Heart right ventricle (tissue), 16 donors: Measurements from ENCODE around the gene DCAF12. TPM values are rescaled to one million over a fixed set of nuclear protein-coding genes. Genes with fewer than 3 reads are reported as not detected.

Experiments used
- ATAC-seq, 8 donors: fragments of 200-7000 bp; cut with Tn5 transposase; one replicate each; pipeline ENCODE4 v1.9.1; 2020; ENCODE audit warnings: mild to moderate bottlenecking in 8 of 8, moderate library complexity in 8 of 8, moderate number of reproducible peaks in 1 of 8
- DNase-seq, 2 donors: peaks; one replicate each; pipeline ENCODE4 v3.0.0-alpha.2; 2020
- H3K27ac ChIP-seq, 10 donors: fragments of 200-600 bp; sonication (generic) in 2 of 10; one replicate each; pipeline versions ENCODE4 v1.5.0 to v1.8.0; 2020 to 2022; ENCODE audit warnings: mild to moderate bottlenecking in 3 of 10
- H3K27me3 ChIP-seq, 7 donors: fragments of 200-600 bp; one replicate each; pipeline ENCODE4 v1.8.0; 2021 to 2022; ENCODE audit warnings: mild to moderate bottlenecking in 2 of 7
- H3K36me3 ChIP-seq, 9 donors: fragments of 200-600 bp; sonication (generic) in 1 of 9; one replicate each; pipeline versions ENCODE4 v1.5.0 to v1.8.0; 2020 to 2022; ENCODE audit warnings: mild to moderate bottlenecking in 2 of 9
- H3K4me1 ChIP-seq, 9 donors: fragments of 200-600 bp; sonication (generic) in 1 of 9; one replicate each; pipeline versions ENCODE4 v1.5.0 to v1.8.0; 2020 to 2022; ENCODE audit warnings: mild to moderate bottlenecking in 4 of 9
- H3K4me3 ChIP-seq, 10 donors: fragments of 200-600 bp; sonication (generic) in 2 of 10; one replicate each; pipeline versions ENCODE4 v1.5.0 to v1.8.0; 2020 to 2022; ENCODE audit warnings: mild to moderate bottlenecking in 7 of 10, moderate library complexity in 2 of 10
- H3K9me3 ChIP-seq, 11 donors: fragments of 200-600 bp in 10 of 11; sonication (generic) in 2 of 11; one replicate each; pipeline versions ENCODE4 v1.5.0 to v1.8.0; 2013 to 2022; ENCODE audit warnings: mild to moderate bottlenecking in 2 of 11, control low read depth in 1 of 11, moderate library complexity in 1 of 11
- WGBS, 2 donors: extraction: QIAGEN DNeasy Blood & Tissue Kit; methylation state at CpG; one replicate each; pipeline ENCODE4 v1.1.7; 2013; ENCODE audit warnings: inconsistent platforms in 1 of 2; 5-methylcytosine and 5-hydroxymethylcytosine counted together
- intact Hi-C, 10 donors: fragments of 100-400 bp; cut with DNase I; formaldehyde crosslinking; loops; one replicate each; pipeline versions ENCODE4 v1.11.1 to v1.14.2; 2022
- polyA plus RNA-seq, 2 donors: library from polyadenylated mRNA; stranded (reverse); fragments of 200-250 nt; gene quantifications; one replicate each; pipeline ENCODE4 v1.2.3, GENCODE V29; 2013
- total RNA-seq, 10 donors: library from RNA; stranded (reverse); fragmentation: NEBNext Ultra II Directional in 3 of 10; extraction: Animal tissue kit (Norgen Biotek cat#: 25700) in 3 of 10; gene quantifications; one replicate each; pipeline versions ENCODE4 v1.2.1 to v1.2.4, GENCODE V29; 2021 to 2023
- TF ChIP-seq, protein P1 (sequence below), 9 donors: fragments of 200-600 bp; sonication (generic) in 2 of 9; IDR thresholded peaks; one replicate each; pipeline versions ENCODE4 v1.5.0 to v1.8.0; 2021 to 2022; ENCODE audit warnings: antibody characterized with exemption in 9 of 9, mild to moderate bottlenecking in 5 of 9, moderate library complexity in 1 of 9
- donor health status: Arrhythmogenic right ventricular cardiomyopathy.
- donor health status: ischemic (EF 13 %, LVEDD 7.1; RV severe dilation, severe dysfunction).
- donor health status: healthy with polysubstance abuse.
- donor health status: DM: no; HTN: yes; CAD: no.
- donor health status: DM: no; HTN: no; CAD: no.
- donor health status: ischemic (EF 25% LVEDD 6.9; RV normal size, moderate dysfunction).
- donor health status: ischemic (EF 25% LVEDD 5.7; RV mildly dilated, moderate dysfunction).
- donor health status: healthy.
- donor health status: DM: yes; HTN: yes; CAD: no.
- donor health status: Ischemic cardiomyopathy.
- donor health status: ischemic (EF 35%, LVEDD 5.7; RV mildly dilated, moderate dysfunction).
- donor health status: nonischemic (EF 11% LVEDD 7.7; RV severe dilation, severe dysfunction).
- donor health status: DM: yes; HTN: yes; CAD: no.
- donor health status: PGD.
- donor health status: ischemic (EF 29% LVEDD 5.4; RV normal size, mild dysfunction).
- donor health status: nonischemic (EF 23%, LVEDD 6.1; RV moderate dilation, normal function).

DCAF12 gene
- total and polyA plus RNA-seq, 12 donors, result 6.4 to 24.2 (median 15.7) TPM

GRCh38 chr9:34157898-34158297 lies 31.4 kb upstream of the DCAF12 start:
- 94% methylated on average over 2 of the region's 2 CpGs for WGBS, 2 donors
- intact Hi-C loops, result no loop called here
- TF ChIP-seq, protein P1, sequence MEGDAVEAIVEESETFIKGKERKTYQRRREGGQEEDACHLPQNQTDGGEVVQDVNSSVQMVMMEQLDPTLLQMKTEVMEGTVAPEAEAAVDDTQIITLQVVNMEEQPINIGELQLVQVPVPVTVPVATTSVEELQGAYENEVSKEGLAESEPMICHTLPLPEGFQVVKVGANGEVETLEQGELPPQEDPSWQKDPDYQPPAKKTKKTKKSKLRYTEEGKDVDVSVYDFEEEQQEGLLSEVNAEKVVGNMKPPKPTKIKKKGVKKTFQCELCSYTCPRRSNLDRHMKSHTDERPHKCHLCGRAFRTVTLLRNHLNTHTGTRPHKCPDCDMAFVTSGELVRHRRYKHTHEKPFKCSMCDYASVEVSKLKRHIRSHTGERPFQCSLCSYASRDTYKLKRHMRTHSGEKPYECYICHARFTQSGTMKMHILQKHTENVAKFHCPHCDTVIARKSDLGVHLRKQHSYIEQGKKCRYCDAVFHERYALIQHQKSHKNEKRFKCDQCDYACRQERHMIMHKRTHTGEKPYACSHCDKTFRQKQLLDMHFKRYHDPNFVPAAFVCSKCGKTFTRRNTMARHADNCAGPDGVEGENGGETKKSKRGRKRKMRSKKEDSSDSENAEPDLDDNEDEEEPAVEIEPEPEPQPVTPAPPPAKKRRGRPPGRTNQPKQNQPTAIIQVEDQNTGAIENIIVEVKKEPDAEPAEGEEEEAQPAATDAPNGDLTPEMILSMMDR (IDR thresholded peaks at IDR 0.05), result no peak
- no peak for ATAC-seq
- no peaks in the 10 kb centered on the region for H3K27me3 ChIP-seq
- no peak for DNase-seq
- no peaks in the 10 kb centered on the region for H3K36me3 ChIP-seq
- no peaks in the 10 kb centered on the region for H3K9me3 ChIP-seq
- H3K4me3 ChIP-seq, result no peak overlapping the region
- no peaks in the 10 kb centered on the region for H3K4me1 ChIP-seq
- H3K27ac ChIP-seq, result no peak overlapping the region

GRCh38 chr9:34157318-34157717 lies 30.8 kb upstream of the DCAF12 start:
- no peak for DNase-seq
- ATAC-seq, result no peak
- Histone ChIP-seq H3K27ac (no peak overlapping the region), H3K4me3 (no peak overlapping the region), H3K36me3 (no peaks in the 10 kb centered on the region), H3K4me1 (no peaks in the 10 kb centered on the region), H3K9me3 (no peaks in the 10 kb centered on the region), H3K27me3 (no peaks in the 10 kb centered on the region)
- intact Hi-C loops, result no loop called here
- TF ChIP-seq, protein P1 (IDR thresholded peaks at IDR 0.05), result no peak

- Histone ChIP-seq H3K27ac (no peak overlapping the region), H3K27me3 (no peaks in the 10 kb centered on the region), H3K9me3 (no peaks in the 10 kb centered on the region), H3K4me1 (no peaks in the 10 kb centered on the region), H3K36me3 (no peaks in the 10 kb centered on the region), H3K4me3 (no peak overlapping the region)
- ATAC-seq (no peak), DNase-seq (no peak)
- WGBS, 2 donors, result 84 to 89% methylated on average over 1 of the region's 1 CpG
- TF ChIP-seq, protein P1 (IDR thresholded peaks at IDR 0.05), result no peak
- intact Hi-C loops, result no loop called here
Measured at GRCh38 chr9:34154057-34154456, 27.6 kb upstream of the DCAF12 start.

DNA sequence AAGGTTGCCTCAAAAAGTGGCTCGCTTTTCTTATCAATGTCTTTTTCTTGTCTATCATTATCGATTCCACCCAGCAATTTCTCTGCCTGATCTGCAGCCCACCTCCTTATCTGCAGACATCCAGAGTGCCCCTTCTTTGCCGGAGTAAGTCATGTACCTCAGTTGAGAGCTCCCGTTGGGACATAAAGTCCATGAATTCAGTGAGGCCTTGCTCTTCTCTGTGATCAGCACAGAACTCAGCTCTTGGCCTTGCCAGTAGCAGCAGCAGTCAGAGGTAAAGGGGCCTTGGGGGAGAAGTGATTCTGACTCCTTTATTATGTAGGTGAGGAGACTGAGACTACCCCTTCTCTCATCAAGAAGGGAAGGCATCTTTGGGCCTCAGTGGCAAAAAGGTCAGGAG lies 24.9 kb upstream of the DCAF12 start:
- Histone ChIP-seq H3K4me3 (no peak overlapping the region), H3K4me1 (no peaks in the 10 kb centered on the region), H3K36me3 (no peaks in the 10 kb centered on the region), H3K27ac (no peak overlapping the region), H3K27me3 (no peaks in the 10 kb centered on the region), H3K9me3 (no peaks in the 10 kb centered on the region)
- intact Hi-C loops, result no loop called here
- 73 to 75% methylated on average over 4 of the region's 4 CpGs for WGBS, 2 donors
- ATAC-seq (no peak), DNase-seq (no peak)
- TF ChIP-seq, protein P1 (IDR thresholded peaks at IDR 0.05), result no peak
